HG03565 (cell line): ENCODE measurements around the gene FARS2.

Experiments
- ATAC-seq: cut with Tn5 transposase; IDR thresholded peaks from one replicate; pipeline ENCODE4 v1.9.1; 2021; ENCODE audit warnings: mild to moderate bottlenecking, moderate library complexity; ENCODE audit not compliant: unreplicated experiment

Gene FARS2

GRCh38 chr6:5493806-5494205 is 232.5 kb downstream of the FARS2 start:
- ATAC-seq = no peak

DNA sequence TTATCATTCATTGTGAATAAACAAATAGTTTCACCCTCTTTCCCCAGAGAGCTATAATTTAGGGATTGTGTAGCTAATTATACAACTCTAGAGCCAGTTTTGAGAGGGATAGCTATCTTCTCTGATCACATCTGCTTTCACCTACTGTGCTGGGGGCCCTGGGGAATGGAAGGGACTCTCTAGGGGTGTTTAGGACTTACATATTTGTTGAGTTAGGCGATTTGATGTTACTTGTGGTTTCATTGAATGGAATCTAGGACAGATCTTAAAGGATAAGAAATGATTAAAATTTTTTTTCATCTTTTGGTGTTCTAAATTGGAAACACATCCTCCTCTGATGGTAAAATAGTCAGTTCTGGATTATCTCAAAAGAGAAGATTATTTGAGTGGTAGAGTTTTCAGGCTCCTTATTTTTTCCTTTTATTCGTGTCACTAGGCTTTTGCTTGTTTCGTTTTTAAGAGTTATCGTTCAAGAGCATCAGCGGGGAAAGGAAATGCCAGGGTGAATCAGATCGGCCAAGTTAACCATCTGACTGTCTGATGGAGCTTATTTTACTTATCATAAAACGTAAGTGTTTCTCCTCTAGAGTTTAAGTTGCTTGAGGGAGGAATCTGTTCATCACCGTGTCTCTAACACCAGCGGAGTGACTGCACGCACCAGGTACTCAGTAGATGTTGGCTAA is 236.7 kb downstream of the FARS2 start:
- ATAC-seq = no peak

DNA sequence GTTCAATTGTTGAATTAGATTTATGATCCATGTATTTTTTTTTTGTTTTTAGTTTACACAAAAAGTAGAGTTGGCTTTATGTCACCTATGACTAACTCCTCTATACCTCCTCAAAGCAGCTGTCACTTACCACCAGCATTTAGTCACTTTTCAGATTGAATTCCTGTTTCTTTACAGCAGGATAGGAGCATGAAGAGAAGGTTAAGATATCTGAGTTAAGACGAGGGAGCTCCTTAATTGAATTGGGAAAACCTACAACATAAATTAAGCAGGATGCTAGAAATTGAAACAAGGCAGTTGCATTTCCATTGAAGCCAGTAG is 237.2 kb downstream of the FARS2 start:
- ATAC-seq = no peak

DNA sequence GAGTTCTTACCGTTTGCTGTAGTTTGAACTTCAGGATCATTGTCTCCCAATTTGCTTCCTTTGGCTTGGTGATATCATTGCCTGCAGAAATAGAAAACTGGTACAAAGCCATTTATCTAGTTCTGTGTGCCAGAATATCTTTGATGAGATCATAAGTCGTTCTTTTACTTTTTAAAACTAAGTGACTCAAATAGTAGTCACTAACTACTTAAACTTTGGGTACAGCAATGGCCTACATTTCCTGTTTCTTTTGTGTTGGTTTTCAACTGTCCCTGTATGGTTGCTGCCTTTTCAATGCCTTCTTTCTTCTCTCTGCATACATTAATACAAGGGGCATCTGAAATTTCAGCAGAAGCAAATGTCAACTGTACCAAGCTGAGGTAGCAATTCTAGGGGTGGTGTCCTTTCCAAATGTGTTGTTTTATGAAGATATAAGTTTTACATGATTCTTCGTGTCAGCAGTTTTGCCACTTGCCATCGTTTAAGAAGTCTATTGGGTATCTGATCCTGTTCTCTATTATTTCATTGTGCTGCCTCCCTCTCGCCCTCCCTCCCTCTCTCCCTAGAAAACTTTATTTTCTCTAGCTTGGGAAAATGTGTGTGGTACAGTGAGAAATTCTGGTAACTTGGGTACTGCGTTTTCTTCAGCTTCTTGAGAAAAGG is 238.5 kb downstream of the FARS2 start:
- ATAC-seq = no peak

DNA sequence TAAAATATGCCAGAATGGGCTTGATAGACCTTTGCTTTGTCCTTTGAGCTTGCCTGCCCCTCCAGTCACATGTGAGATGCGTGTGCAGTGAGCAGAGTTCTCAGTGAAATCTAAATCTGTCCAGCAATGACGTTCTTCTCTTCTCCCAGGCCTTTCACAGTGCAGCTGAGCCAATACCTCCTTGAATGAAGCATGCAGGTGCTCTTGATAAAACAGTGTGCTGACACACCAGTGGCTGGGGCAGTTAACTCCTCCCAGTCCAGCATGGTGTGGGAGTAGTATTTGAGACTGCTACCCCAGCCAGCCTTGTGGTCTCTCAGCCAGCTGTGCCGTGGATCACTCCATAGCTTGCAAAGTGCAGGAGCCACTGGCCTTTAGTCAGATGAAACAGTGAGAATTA is 240.5 kb downstream of the FARS2 start:
- no peak for ATAC-seq

- ATAC-seq = no peak
These were observed 242.8 kb downstream of the FARS2 start for GRCh38 chr6:5504078-5504477.

DNA sequence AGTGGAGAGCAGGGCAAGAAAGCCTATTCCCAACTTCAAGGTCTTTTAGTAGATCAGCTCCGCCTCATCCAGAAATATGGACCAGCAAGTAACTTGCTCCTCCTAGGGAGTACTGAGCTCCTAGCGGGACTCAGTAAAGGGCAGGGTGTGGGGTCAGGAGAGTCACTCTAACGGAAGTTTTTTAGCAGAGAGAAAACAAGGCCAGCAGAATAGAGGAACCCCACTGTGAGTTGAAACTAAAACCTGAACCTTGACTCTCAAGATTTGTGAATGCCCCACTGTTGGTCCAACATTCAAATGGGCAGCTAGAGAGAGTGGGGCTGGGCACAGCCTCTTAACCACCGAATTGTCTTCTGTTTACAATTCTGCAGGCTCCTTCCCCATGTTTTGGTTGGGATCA is 244.8 kb downstream of the FARS2 start:
- peak; percentile 23 for ATAC-seq

DNA sequence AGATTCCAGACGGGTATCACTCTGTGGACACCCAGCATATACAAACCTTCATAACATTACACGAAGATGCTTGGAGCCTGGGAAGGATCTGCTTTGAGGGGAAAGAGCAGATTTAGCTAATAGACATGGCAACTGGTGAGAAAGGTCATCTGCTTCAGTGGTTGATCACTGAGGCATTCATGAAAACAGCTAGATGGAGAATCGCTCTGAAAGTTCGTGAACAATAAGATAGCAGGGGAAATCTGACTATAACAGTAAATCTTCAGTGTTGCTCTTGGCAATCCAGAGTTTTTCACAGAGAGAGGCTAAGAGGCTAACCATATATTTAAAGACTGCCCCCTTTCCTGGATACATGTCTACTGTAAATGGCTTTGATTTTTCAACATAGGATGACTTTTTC is 245.3 kb downstream of the FARS2 start:
- peak; percentile 17 for ATAC-seq

DNA sequence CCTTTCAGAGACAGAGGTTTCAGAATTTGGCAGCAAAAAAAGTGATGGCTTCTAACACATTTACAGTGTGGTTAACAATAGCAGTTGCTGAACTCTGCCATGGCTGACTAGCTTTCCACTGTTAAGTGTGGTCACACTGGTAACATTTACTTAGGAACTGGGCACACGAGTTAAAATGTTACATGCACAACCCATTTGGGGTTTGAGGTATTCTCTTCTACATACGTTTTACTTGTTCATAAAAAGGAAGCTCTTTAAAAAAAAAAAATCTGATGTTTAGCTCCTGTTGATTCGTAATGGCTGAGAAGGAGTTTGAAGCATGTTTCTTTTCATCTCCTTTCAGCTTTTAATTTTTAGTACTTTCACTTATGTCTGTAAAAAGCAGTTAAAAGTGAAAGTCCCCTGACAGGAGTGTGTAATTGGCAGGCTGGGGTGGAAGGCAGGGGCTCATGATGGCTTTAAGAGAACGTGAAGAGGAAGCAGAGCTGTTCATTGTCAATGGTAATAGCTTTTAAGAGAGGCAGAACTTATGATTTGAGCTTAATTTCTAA is 245.9 kb downstream of the FARS2 start:
- peak; percentile 80 for ATAC-seq

DNA sequence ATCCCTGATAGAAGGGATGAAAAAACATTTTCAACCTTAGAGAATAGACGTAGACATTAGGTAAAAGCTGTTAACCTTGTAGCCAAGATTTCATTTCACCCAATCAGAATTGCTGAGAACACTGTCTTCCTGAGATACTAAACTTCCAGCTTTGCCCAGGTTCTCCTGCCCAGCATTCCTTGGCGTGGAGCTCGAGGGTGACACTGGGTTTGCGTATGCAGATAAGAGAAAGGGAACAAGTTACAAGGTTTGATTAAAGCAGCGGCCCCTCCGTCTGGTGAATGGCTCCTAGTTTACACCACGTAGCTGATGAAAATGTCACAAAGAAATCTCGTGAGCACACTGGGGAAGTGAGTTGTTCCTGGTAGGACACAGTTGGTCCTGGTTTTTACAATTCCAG is 247.8 kb downstream of the FARS2 start:
- no peak for ATAC-seq

GRCh38 chr6:5510331-5511133 is 249.2 kb downstream of the FARS2 start:
- ATAC-seq = no peak

- no peak for ATAC-seq
These were observed 250.6 kb downstream of the FARS2 start for GRCh38 chr6:5511954-5512353.

DNA sequence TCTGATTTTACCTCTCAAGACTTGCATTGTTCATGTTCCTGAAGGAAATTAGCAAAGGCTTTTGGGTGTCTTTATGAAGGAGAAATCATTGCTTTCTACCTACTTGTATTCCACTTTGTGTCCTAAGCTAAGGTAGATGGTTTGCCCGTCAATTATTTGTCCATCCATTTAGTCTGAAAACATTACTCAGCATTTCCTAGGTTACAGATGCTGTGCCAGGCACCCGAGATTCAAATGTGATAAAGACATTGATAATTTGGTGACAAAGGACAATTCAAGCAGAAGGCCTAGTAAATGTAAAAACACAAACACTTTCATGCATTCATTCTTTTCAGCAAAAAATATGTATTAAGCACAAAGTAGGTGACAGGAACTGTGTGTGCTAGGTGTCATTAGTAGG is 251.1 kb downstream of the FARS2 start:
- ATAC-seq = no peak

GRCh38 chr6:5513408-5513807 is 252.1 kb downstream of the FARS2 start:
- no peak for ATAC-seq

GRCh38 chr6:5514353-5514752 is 253.0 kb downstream of the FARS2 start:
- ATAC-seq = peak; percentile 39

- no peak for ATAC-seq
These were observed 253.9 kb downstream of the FARS2 start for GRCh38 chr6:5515200-5515599.

- no peak for ATAC-seq
These were observed 254.7 kb downstream of the FARS2 start for GRCh38 chr6:5516036-5516435.

DNA sequence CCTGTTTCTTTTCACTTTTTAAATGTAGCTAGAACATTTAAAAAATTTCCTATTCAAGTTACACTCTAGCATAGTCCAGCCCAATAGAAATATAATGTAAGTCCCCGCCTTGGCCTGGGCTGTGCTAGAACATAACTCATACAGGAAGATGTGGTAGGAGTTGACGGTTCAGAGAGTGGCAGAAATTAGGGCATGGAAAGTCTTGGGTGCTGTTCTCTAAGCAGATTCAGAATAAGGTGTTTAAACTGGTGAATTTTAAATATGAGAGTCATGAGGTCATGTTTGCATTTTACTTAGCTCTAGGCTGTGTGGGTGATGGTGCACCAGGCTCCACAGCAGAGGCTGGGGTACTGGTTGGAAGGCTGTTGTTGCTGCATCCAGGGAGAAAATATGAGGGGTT is 256.5 kb downstream of the FARS2 start:
- no peak for ATAC-seq

DNA sequence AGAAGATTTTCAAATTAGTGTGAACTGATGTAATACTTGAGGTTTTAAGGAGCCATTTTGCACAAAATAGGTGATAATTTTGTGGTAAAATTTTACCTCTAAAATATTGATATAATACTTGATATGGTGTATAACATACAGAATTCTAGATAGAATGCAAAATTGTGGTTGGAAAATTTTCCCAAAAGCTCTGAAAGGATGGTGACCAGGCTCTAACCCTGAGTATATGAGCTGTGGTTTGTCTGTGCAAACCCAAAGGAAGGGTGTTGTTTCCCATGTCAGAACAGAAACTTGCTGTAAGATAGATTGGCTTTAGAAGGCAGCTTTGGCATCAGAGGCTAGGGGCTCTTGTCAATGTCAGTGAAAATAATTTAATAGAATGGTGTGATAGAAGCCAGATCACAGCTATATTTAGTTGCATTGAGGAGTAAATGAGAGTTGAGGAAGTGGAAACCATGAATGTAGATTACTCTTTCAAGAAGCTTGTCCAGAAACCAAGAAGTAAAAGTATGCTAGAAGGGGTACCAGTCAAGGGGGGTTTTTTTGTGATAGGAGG is 257.7 kb downstream of the FARS2 start:
- no peak for ATAC-seq

DNA sequence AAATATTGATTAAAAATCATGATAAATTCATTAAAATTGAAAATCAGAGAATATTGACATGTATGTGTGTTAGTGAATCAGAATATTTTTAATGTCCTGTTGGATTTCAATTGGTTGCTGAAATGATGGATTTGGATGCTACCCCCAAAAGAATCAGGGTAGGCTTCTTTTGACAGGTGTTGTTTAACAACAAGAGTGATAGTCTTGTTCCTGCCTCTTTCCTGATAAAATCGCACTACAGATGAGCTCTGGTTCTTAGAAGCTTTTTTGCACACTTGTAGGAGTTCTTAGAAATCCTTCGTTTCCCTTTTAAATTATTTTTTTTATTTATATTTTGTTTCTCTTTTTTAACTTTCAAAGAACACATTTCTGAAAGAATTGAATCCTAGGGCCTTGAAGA is 259.5 kb downstream of the FARS2 start:
- no peak for ATAC-seq

DNA sequence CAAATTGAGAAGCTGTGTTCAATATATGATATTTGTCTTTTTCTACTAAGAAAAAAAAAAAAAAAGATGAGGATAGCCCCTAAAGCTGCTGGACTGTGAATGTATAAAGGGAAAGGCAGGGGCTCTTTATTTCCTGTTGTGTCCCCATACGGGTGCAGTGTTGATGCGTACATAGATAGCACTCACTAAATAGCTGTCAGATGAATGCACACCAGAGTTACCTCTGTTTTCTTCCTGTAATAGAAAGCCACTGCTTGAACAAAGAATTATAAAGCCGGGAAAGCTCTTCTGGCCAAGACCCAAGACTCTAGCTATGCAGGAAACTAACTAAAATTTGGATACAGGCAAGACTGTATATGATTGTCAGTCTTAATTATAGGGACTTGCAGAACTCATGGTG is 260.0 kb downstream of the FARS2 start:
- ATAC-seq = no peak

DNA sequence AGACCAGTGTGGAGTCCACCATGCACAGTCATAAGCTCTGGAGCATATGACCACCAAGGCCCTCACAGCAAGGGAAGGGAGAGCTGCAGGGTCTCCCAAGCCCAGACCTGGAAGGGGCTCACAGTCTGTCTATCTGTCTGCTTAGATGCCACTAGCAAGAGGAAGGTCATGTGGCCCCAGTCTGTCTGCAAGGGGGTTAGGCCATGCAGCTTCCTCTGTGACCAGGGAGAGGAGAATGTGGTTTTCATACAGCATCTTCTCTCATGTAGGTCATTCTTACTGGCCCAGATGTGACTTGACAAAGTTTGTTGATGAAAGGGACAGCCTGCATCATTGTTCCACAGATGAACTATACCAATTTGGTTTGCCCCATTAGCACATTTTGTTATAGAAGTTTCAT is 260.8 kb downstream of the FARS2 start:
- no peak for ATAC-seq
